ENCODE results near the gene CCNJL.

Gene CCNJL

GRCh38 chr5:160289721-160290120 is 22.6 kb downstream of the CCNJL start:
- no peak for DNase-seq

GRCh38 chr5:160289356-160289651 is 23.1 kb downstream of the CCNJL start:
- DNase-seq = no peak

GRCh38 chr5:160287378-160288051 is 24.8 kb downstream of the CCNJL start:
- DNase-seq = no peak

- no peak for DNase-seq
Measured at GRCh38 chr5:160286947-160287346, 25.4 kb downstream of the CCNJL start.

- DNase-seq = no peak
Measured at GRCh38 chr5:160285316-160285715, 27.0 kb downstream of the CCNJL start.

- DNase-seq = no peak
Measured at GRCh38 chr5:160284291-160284873, 28.0 kb downstream of the CCNJL start.

GRCh38 chr5:160281275-160281674 is 31.1 kb downstream of the CCNJL start:
- DNase-seq = no peak

GRCh38 chr5:160280384-160281095 is 31.8 kb downstream of the CCNJL start:
- DNase-seq = no peak

- DNase-seq = no peak
Measured at GRCh38 chr5:160278343-160278742, 34.0 kb downstream of the CCNJL start.

GRCh38 chr5:160274483-160274931 is 37.9 kb downstream of the CCNJL start:
- DNase-seq = no peak

- no peak for DNase-seq
Measured at GRCh38 chr5:160272889-160273288, 39.5 kb downstream of the CCNJL start.

- DNase-seq = no peak
Measured at GRCh38 chr5:160272264-160272663, 40.1 kb downstream of the CCNJL start.

GRCh38 chr5:160271836-160272235 is 40.5 kb downstream of the CCNJL start:
- DNase-seq = no peak

- no peak for DNase-seq
Measured at GRCh38 chr5:160271396-160271795, 41.0 kb downstream of the CCNJL start.

- DNase-seq = no peak
Measured at GRCh38 chr5:160270704-160271103, 41.7 kb downstream of the CCNJL start.

GRCh38 chr5:160269017-160269416 is 43.3 kb downstream of the CCNJL start:
- DNase-seq = no peak

- no peak for DNase-seq
Measured at GRCh38 chr5:160268121-160268520, 44.2 kb downstream of the CCNJL start.

- no peak for DNase-seq
Measured at GRCh38 chr5:160266752-160267345, 45.5 kb downstream of the CCNJL start.

- no peak for DNase-seq
Measured at GRCh38 chr5:160266044-160266443, 46.3 kb downstream of the CCNJL start.

GRCh38 chr5:160263326-160263855 is 49.0 kb downstream of the CCNJL start:
- DNase-seq = no peak

GRCh38 chr5:160262151-160263074 is 50.0 kb downstream of the CCNJL start:
- no peak for DNase-seq

All from NCI-H1048 (cell line).